K562 (cell line): Measurements from ENCODE around the gene CSH1. TPM values are rescaled to one million over a fixed set of nuclear protein-coding genes. Genes with fewer than 3 reads are reported as not detected.

ENCODE experiments used
- ATAC-seq: fragments of 200-7000 bp; cut with Tn5 transposase; 3 replicates; pipeline ENCODE4 v1.9.1; 2020; ENCODE audit warnings: moderate library complexity
- BruUV-seq: library from RNA; stranded (reverse); fragments of 400-500 nt; replicated peaks from 2 replicates; lab custom pipeline; 2021; lab: Mats Ljungman, UMichigan
- CTCF ChIA-PET: fragments of 300-600 bp; formaldehyde crosslinking; extraction: SDS; loops from one replicate; lab custom pipeline; 2021; ENCODE audit warnings: low intra/inter-chr PET ratio; lab: Yijun Ruan, JAX
- POLR2A ChIA-PET: fragments of 300-600, 350-650 bp; sonication (Branson Sonifier 250); formaldehyde crosslinking; extraction: SDS; loops from one replicate; lab custom pipeline; 2021; ENCODE audit warnings: antibody characterized with exemption, inconsistent platforms; lab: Yijun Ruan, JAX
- DNase-seq, 4 experiments: peaks; one replicate each; pipeline versions ENCODE4 v3.0.0 to v3.0.0-alpha.2; 2011 to 2018; ENCODE audit warnings: low spot score in 3 of 4, mixed read lengths in 3 of 4; ENCODE audit errors: extremely low read depth in 1 of 4
- FAIRE-seq: peaks from 2 replicates; lab custom pipeline; 2011; peaks lifted over from hg19 to GRCh38; lab: Jason Lieb, UNC
- H2AFZ ChIP-seq: 2 replicates; pipeline ENCODE4 v1.6.0; 2011; ENCODE audit warnings: low read depth, low read length, control low read depth, inconsistent platforms
- H3K27ac ChIP-seq: fragments of 200-600 bp; 3 replicates; pipeline ENCODE4 v1.8.0; 2011; ENCODE audit warnings: low read depth, mild to moderate bottlenecking, control low read depth, inconsistent platforms, low read length, moderate library complexity, mixed read lengths; ENCODE audit errors: extremely low read depth
- H3K27me3 ChIP-seq, 2 experiments: fragments of 300-600 bp in 1 of 2; 2 replicates in 1 of 2; 3 replicates in 1 of 2; pipeline versions ENCODE4 v1.6.0 to v1.8.0; 2011; ENCODE audit warnings: inconsistent platforms in 2 of 2, low read length in 2 of 2, mild to moderate bottlenecking in 1 of 2, mixed read lengths in 1 of 2, moderate library complexity in 1 of 2; ENCODE audit not compliant: control insufficient read depth in 2 of 2, insufficient read depth in 2 of 2
- H3K36me3 ChIP-seq: fragments of 300-600 bp; 3 replicates; pipeline ENCODE4 v1.8.0; 2011; ENCODE audit warnings: mild to moderate bottlenecking, low read length, inconsistent platforms; ENCODE audit not compliant: control insufficient read depth, insufficient read depth
- H3K4me1 ChIP-seq, 2 experiments: fragments of 200-600 bp in 1 of 2; replicated peaks in 1 of 2; 2 replicates in 1 of 2; 3 replicates in 1 of 2; pipeline versions ENCODE4 v1.5.1 to v1.8.0; 2011; ENCODE audit warnings: inconsistent platforms in 2 of 2, low read length in 2 of 2, mild to moderate bottlenecking in 1 of 2, mixed read lengths in 1 of 2, moderate library complexity in 1 of 2; ENCODE audit not compliant: control insufficient read depth in 2 of 2, insufficient read depth in 2 of 2
- H3K4me2 ChIP-seq: 2 replicates; pipeline ENCODE4 v1.6.1; 2011; ENCODE audit warnings: low read length, control low read depth, inconsistent platforms, mixed read lengths; ENCODE audit not compliant: insufficient read depth
- H3K4me3 ChIP-seq: fragments of 200-600 bp; sonication (generic), shearing (Covaris generic); 2 replicates; pipeline ENCODE4 v1.5.1; 2016; ENCODE audit warnings: control low read depth, inconsistent platforms
- H3K79me2 ChIP-seq: fragments of 200-600 bp; 3 replicates; pipeline ENCODE4 v1.8.0; 2011; ENCODE audit warnings: low read length, inconsistent platforms; ENCODE audit not compliant: control insufficient read depth, insufficient read depth
- H3K9ac ChIP-seq, 2 experiments: 2 replicates each; pipeline versions ENCODE4 v1.6.0 to v1.6.1; 2011; ENCODE audit warnings: low read depth in 2 of 2, low read length in 2 of 2, control low read depth in 1 of 2, inconsistent platforms in 1 of 2, mild to moderate bottlenecking in 1 of 2, mixed read lengths in 1 of 2; ENCODE audit not compliant: insufficient read depth in 1 of 2
- H3K9me1 ChIP-seq: one replicate; pipeline ENCODE4 v1.6.0; 2011; ENCODE audit warnings: inconsistent platforms, mild to moderate bottlenecking, low read length, moderate library complexity; ENCODE audit not compliant: control insufficient read depth, insufficient read depth
- H3K9me3 ChIP-seq: replicated peaks from 2 replicates; pipeline ENCODE4 v1.5.1; 2011; ENCODE audit warnings: low read depth, low read length, inconsistent platforms; ENCODE audit not compliant: control insufficient read depth, insufficient read depth
- H4K20me1 ChIP-seq: replicated peaks from 2 replicates; pipeline ENCODE4 v1.6.1; 2011; ENCODE audit warnings: low read length, inconsistent platforms, mixed read lengths; ENCODE audit not compliant: control insufficient read depth, insufficient read depth
- BHLHE40 ChIP-seq: IDR thresholded peaks from 2 replicates; pipeline ENCODE4 v1.6.1; 2011; ENCODE audit warnings: low read length, improper control_type of control experiment
- CCAR2 ChIP-seq: fragments of 200-400 bp; formaldehyde crosslinking; IDR thresholded peaks from 2 replicates; pipeline ENCODE4 v1.6.1; 2017; ENCODE audit warnings: mild to moderate bottlenecking, low read depth, low read length
- CHD1 ChIP-seq: fragments of 200-600 bp; sonication (generic); IDR thresholded peaks from one replicate; pipeline ENCODE4 v1.6.1; 2012; ENCODE audit warnings: mild to moderate bottlenecking, moderate library complexity, low read length, inconsistent platforms
- DIDO1 ChIP-seq: fragments of 450-650 bp; IDR thresholded peaks from 2 replicates; pipeline ENCODE4 v1.6.1; 2016; ENCODE audit warnings: low read depth, missing biosample characterization, missing genetic modification characterization
- FOXJ3 ChIP-seq: sonication (generic); formaldehyde crosslinking; IDR thresholded peaks from 2 replicates; pipeline ENCODE4 v1.4.0; 2020; ENCODE audit warnings: mild to moderate bottlenecking, missing genetic modification reagents
- KHSRP ChIP-seq: fragments of 450-650 bp; IDR thresholded peaks from 2 replicates; pipeline ENCODE4 v1.6.1; 2017
- LARP7 ChIP-seq: fragments of 450-650 bp; IDR thresholded peaks from 2 replicates; pipeline ENCODE4 v1.6.1; 2016
- MAFF ChIP-seq: IDR thresholded peaks from 2 replicates; pipeline ENCODE4 v1.6.1; 2012; ENCODE audit warnings: low read length, improper control_type of control experiment
- NKRF ChIP-seq: fragments of 450-650 bp; IDR thresholded peaks from 2 replicates; pipeline ENCODE4 v1.6.1; 2016; ENCODE audit warnings: borderline replicate concordance
- SAP30 ChIP-seq: fragments of 200-600 bp; sonication (generic); IDR thresholded peaks from 2 replicates; pipeline ENCODE4 v1.6.1; 2012; ENCODE audit warnings: borderline replicate concordance, low read depth, mild to moderate bottlenecking, moderate library complexity, low read length, control low read depth, inconsistent platforms; ENCODE audit not compliant: insufficient read depth, poor library complexity, severe bottlenecking
- SMAD4 ChIP-seq: fragments of 250-450 bp; sonication (Bioruptor Pico); conservative IDR thresholded peaks from 2 replicates; pipeline ENCODE4 v1.8.0; 2021; ENCODE audit warnings: inconsistent platforms, mild to moderate bottlenecking, moderate library complexity
- SP2 ChIP-seq: IDR thresholded peaks from 2 replicates; pipeline ENCODE4 v1.6.1; 2011; ENCODE audit warnings: mild to moderate bottlenecking, low read depth, low read length, moderate library complexity; ENCODE audit not compliant: poor library complexity, severe bottlenecking; ENCODE audit errors: extremely low read depth
- ZFX ChIP-seq: sonication (generic); formaldehyde crosslinking; IDR thresholded peaks from 2 replicates; pipeline ENCODE4 v1.8.0; 2022; ENCODE audit warnings: mild to moderate bottlenecking, missing genetic modification reagents, moderate library complexity
- WGBS: fragments of 100-300 bp; shearing (Covaris generic); methylation state at CpG from one replicate; pipeline ENCODE4 v1.1.6; 2016; ENCODE audit warnings: low coverage, mixed read lengths; ENCODE audit not compliant: insufficient coverage; ENCODE audit errors: missing lambda C conversion rate; 5-methylcytosine and 5-hydroxymethylcytosine counted together
- in situ Hi-C: fragments of 300-500 bp; cut with MboI; formaldehyde crosslinking; loops from 4 replicates; pipeline ENCODE4 v1.15.0; 2018; ENCODE audit warnings: inconsistent platforms, mixed read lengths
- intact Hi-C: fragments of 100-400 bp; cut with micrococcal nuclease; formaldehyde crosslinking; loops from 2 replicates; pipeline ENCODE4 v1.14.2; 2022
- polyA plus RNA-seq, 8 experiments: library from polyadenylated mRNA; depleted of rRNA in 4 of 8; stranded (reverse) in 5 of 8; unstranded in 3 of 8; fragments of >200 nt; fragmentation: Nextera tagmentation in 2 of 8; fragmentation: Illumina TruSeq in 1 of 8; extraction: Ambion mirVana in 2 of 8; extraction: Trizol in 1 of 8; gene quantifications; 2 replicates each; pipeline versions ENCODE4 v1.2.1 to v1.2.3, GENCODE V29; 2011 to 2014; ENCODE audit warnings: inconsistent platforms in 1 of 8, missing spikeins in 1 of 8
- total RNA-seq, 7 experiments: library from RNA; depleted of rRNA in 6 of 7; stranded (reverse); fragments of >200 nt in 6 of 7; fragmentation: Illumina TruSeq in 2 of 7; extraction: Trizol in 2 of 7; gene quantifications; 2 replicates each; pipeline versions ENCODE4 v1.2.1 to v1.2.3, GENCODE V29; 2011 to 2021; ENCODE audit warnings: low replicate concordance in 1 of 7
- TF ChIP-seq, protein P1 (sequence below): fragments of 250-450 bp; sonication (Bioruptor Pico); IDR thresholded peaks from 2 replicates; pipeline ENCODE4 v1.5.0; 2021

The CSH1 gene
- total and polyA plus RNA-seq, 9 of the 15 experiments (the other 6 are each of a cell fraction or from before 2014, with no cell fraction given): not detected

- Histone ChIP-seq H3K9me1 (no peaks in the 10 kb centered on the region), H2AFZ (no peak overlapping the region), H3K9me3 (no peaks in the 10 kb centered on the region), H3K4me3 (no peak overlapping the region), H3K27me3 (peaks cover 5 to 19% of the 10 kb centered on the region in 2 experiments; a peak in 3 of 5 replicates), H4K20me1 (no peaks in the 10 kb centered on the region), H3K4me1 (peaks cover 0 to 33% of the 10 kb centered on the region in 2 experiments; a peak in 2 of 5 replicates), H3K9ac (no peak overlapping the region), H3K4me2 (no peak overlapping the region), H3K79me2 (no peaks in the 10 kb centered on the region), H3K27ac (no peak overlapping the region), H3K36me3 (no peaks in the 10 kb centered on the region)
- ChIA-PET CTCF (no interaction called here), POLR2A (interaction anchor here (0.6 to 2.0 kb wide), 7 partner anchors 10 to 569 kb away, joined by 3 to 6 read pairs (median 4); no protein-coding TSS in a partner anchor)
- ATAC-seq (no peak), DNase-seq (no peak), FAIRE-seq (no peak)
- intact Hi-C loops: no loop called here
- in situ Hi-C loops: no loop called here
- no TSS peak for BruUV-seq
- 42% methylated on average over 24 of the region's 24 CpGs for WGBS
- TF ChIP-seq MAFF (no peak), CHD1 (no peak), LARP7 (no peak), DIDO1 (tag) (no peak), BHLHE40 (no peak), KHSRP (no peak), CCAR2 (no peak), FOXJ3 (no peak), SP2 (no peak), NKRF (no peak), ZFX (CRISPR knock-in tag) (no peak), SAP30 (no peak), SMAD4 (CRISPR knock-in tag) (no peak)
- TF ChIP-seq, protein P1, sequence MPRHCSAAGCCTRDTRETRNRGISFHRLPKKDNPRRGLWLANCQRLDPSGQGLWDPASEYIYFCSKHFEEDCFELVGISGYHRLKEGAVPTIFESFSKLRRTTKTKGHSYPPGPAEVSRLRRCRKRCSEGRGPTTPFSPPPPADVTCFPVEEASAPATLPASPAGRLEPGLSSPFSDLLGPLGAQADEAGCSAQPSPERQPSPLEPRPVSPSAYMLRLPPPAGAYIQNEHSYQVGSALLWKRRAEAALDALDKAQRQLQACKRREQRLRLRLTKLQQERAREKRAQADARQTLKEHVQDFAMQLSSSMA (CRISPR knock-in tag): no peak
Measured at GRCh38 chr17:63929860-63930766, 33.7 kb upstream of the CSH1 start.
